AG09309 (cell line): ENCODE data around the gene MAP3K12.

ENCODE experiments used
- DNase-seq: peaks from one replicate; pipeline ENCODE4 v3.0.0-alpha.2; 2010; ENCODE audit warnings: low read depth
- H3K4me3 ChIP-seq: 2 replicates; pipeline ENCODE4 v1.5.1; 2011; ENCODE audit warnings: mild to moderate bottlenecking, low read depth, low read length, moderate library complexity; ENCODE audit not compliant: control insufficient read depth
- CTCF ChIP-seq: IDR thresholded peaks from 2 replicates; pipeline ENCODE4 v1.5.1; 2011; ENCODE audit warnings: mild to moderate bottlenecking, low read depth, low read length, inconsistent platforms; ENCODE audit not compliant: insufficient read depth, control insufficient read depth; ENCODE audit errors: missing control alignments

MAP3K12 gene

GRCh38 chr12:53489242-53489864, 9.9 kb downstream of the MAP3K12 start:
- DNase-seq, result no peak
- H3K4me3 ChIP-seq, result no peak overlapping the region
- no peak for TF ChIP-seq CTCF

- TF ChIP-seq CTCF, result no peak
- no peak for DNase-seq
- no peak overlapping the region for H3K4me3 ChIP-seq
Measured at GRCh38 chr12:53486736-53487487, 12.3 kb downstream of the MAP3K12 start.

- H3K4me3 ChIP-seq, result no peak overlapping the region
- no peak for TF ChIP-seq CTCF
- DNase-seq, result no peak
Measured at GRCh38 chr12:53485955-53486735, 13.1 kb downstream of the MAP3K12 start.

- no peak overlapping the region for H3K4me3 ChIP-seq
- DNase-seq, result no peak
- no peak for TF ChIP-seq CTCF
Measured at GRCh38 chr12:53484686-53485575, 14.3 kb downstream of the MAP3K12 start.

- no peak for TF ChIP-seq CTCF
- H3K4me3 ChIP-seq, result no peak overlapping the region
- no peak for DNase-seq
Measured at GRCh38 chr12:53483979-53484377, 15.3 kb downstream of the MAP3K12 start.

- no peak for DNase-seq
- H3K4me3 ChIP-seq, result no peak overlapping the region
Measured at GRCh38 chr12:53483225-53483978, 15.9 kb downstream of the MAP3K12 start.

More at GRCh38 chr12:53483225-53483978, 15.9 kb downstream of the MAP3K12 start:
- no peak for TF ChIP-seq CTCF
